Measurements from ENCODE around the gene ALDH1A1.

- TF ChIP-seq GATA2 (IDR thresholded peaks at IDR 0.05; ENCODE audit: low read depth, low read length) (no peak), GATA3 (IDR thresholded peaks at IDR 0.05; ENCODE audit: low read depth, low read length) (no peak)
These were observed 95.2 kb downstream of the ALDH1A1 start for GRCh38 chr9:72857624-72857996.

Data from SH-SY5Y (cell line).